Astrocyte of the spinal cord (primary cell): ENCODE measurements around the gene C19orf12.

Source experiments
- DNase-seq: peaks from one replicate; pipeline ENCODE4 v3.0.0; 2011; ENCODE audit warnings: low read depth, low spot score
- H3K4me3 ChIP-seq: 2 replicates; pipeline ENCODE4 v1.5.1; 2011; ENCODE audit warnings: low read depth, mild to moderate bottlenecking, low read length, moderate library complexity
- CTCF ChIP-seq: IDR thresholded peaks from 2 replicates; pipeline ENCODE4 v1.5.1; 2012; ENCODE audit warnings: low read depth, mild to moderate bottlenecking, low read length, inconsistent platforms
- in situ Hi-C: cut with HindIII; loops from 2 replicates; pipeline ENCODE4 v1.10.0; 2017; ENCODE audit warnings: low sequenced_read_pairs

The C19orf12 gene

GRCh38 chr19:29708554-29709439 is 6.3 kb downstream of the C19orf12 start:
- TF ChIP-seq CTCF = no peak
- in situ Hi-C loops = no loop called here
- H3K4me3 ChIP-seq = no peak overlapping the region
- no peak for DNase-seq

DNA sequence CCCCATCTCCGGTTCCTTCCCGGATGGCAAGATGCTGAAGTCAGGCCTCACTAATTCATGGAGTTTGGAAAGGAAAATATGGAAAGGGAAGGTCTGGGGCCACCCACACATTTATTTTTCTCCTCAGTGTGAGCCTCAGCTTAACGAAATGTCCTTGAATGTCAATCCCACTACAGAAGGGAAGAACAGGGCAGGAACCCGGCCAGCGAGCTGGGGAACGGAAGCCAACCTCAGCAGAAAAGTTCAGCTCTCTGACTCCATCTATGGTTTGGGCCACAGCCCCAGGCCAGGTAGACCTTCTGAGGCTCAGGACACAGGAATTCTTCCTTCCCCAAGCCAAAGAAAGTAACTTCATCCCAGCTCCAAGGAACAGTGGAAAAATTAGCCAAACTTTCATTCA is 8.4 kb downstream of the C19orf12 start:
- no peak for DNase-seq
- TF ChIP-seq CTCF = no peak
- H3K4me3 ChIP-seq = no peak overlapping the region
- in situ Hi-C loops = no loop called here

- DNase-seq = no peak
- H3K4me3 ChIP-seq = no peak overlapping the region
- in situ Hi-C loops = no loop called here
- no peak for TF ChIP-seq CTCF
Observed at GRCh38 chr19:29705706-29706105, 9.4 kb downstream of the C19orf12 start.

DNA sequence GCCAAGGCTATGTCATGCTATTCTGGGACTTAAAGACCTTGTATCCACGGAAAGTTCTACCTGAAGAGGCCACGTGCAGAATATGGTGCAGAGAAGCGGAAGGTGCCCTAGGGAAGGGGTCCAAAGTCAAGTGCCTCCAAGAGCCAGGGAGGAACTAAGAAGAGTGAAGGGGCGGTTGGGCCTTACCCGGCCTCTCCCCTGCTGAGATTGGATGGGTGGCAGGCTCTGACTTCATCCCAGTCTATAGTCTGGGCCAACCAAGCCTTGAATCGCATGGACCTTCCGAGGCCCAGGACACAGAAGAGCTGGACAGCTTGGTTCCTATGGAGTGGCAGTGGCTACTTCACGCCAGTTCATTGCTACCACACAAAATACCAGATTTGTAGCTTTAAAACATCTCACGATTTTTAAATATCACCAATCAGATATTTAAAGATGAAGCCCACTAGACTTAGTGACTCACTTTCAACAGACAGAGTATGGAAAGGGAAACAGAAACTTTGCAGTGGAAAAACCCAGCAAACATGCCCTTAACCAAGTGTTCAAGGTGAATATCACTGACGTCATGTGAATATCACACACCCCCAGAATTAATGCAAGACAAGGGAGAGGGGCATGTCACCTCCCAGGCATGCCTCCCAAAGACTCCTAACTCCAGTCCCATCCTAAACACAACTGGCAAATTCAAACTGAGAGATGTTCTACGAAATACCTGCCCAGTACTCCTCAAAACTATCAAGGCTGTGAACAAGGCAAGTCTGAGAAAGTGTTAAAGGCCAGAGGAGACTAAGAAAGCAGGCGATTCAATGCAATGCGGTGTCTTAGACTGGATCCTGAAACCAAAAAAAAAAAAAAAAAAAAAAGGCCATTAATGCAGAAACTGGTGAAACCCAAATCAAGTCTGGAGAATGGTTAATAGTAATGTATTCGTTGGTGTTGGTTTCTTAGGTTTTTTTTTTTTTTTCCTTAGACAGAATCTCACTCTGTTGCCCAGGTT is 10.2 kb downstream of the C19orf12 start:
- TF ChIP-seq CTCF = no peak
- in situ Hi-C loops = no loop called here
- no peak for DNase-seq
- no peak overlapping the region for H3K4me3 ChIP-seq

- DNase-seq = no peak
- in situ Hi-C loops = no loop called here
- TF ChIP-seq CTCF = no peak
- H3K4me3 ChIP-seq = no peak overlapping the region
Observed at GRCh38 chr19:29702963-29703320, 12.1 kb downstream of the C19orf12 start.

GRCh38 chr19:29702161-29702962 is 12.7 kb downstream of the C19orf12 start:
- DNase-seq = no peak
- no peak for TF ChIP-seq CTCF
- H3K4me3 ChIP-seq = no peak overlapping the region
- in situ Hi-C loops = no loop called here
